HFFc6 (cell line): Measurements from ENCODE around the gene PNO1. TPM values are rescaled to one million over a fixed set of nuclear protein-coding genes. Genes with fewer than 3 reads are reported as not detected.

Source experiments
- DNase-seq: peaks from one replicate; pipeline ENCODE4 v3.0.0-alpha.2; 2018
- H3K27ac Mint-ChIP-seq: 2 replicates; pipeline ENCODE4 v1.8.0; 2020; ENCODE audit warnings: mild to moderate bottlenecking, mixed read lengths
- H3K27me3 Mint-ChIP-seq: 2 replicates; pipeline ENCODE4 v1.8.0; 2021; ENCODE audit warnings: mild to moderate bottlenecking, moderate library complexity, mixed read lengths; ENCODE audit not compliant: insufficient read depth
- H3K36me3 Mint-ChIP-seq: 2 replicates; pipeline ENCODE4 v1.8.0; 2021; ENCODE audit warnings: low read depth, mixed read lengths
- H3K4me1 Mint-ChIP-seq: 2 replicates; pipeline ENCODE4 v1.8.0; 2020; ENCODE audit warnings: low read depth, mixed read lengths
- H3K4me3 Mint-ChIP-seq: 2 replicates; pipeline ENCODE4 v1.8.0; 2020; ENCODE audit warnings: mild to moderate bottlenecking, moderate library complexity, mixed read lengths
- H3K9me3 Mint-ChIP-seq: 2 replicates; pipeline ENCODE4 v1.8.0; 2020; ENCODE audit warnings: mild to moderate bottlenecking, mixed read lengths
- CTCF ChIP-seq: fragments of 200-600 bp; sonication (generic); IDR thresholded peaks from 2 replicates; pipeline ENCODE4 v1.5.0; 2021; ENCODE audit warnings: antibody characterized with exemption, mild to moderate bottlenecking
- total RNA-seq, 6 experiments: library from RNA; stranded (reverse); fragmentation: NEBNext Ultra II Directional; extraction: Animal tissue kit (Norgen Biotek cat#: 25700); gene quantifications; 2 replicates in 1 of 6; 3 replicates in 5 of 6; pipeline ENCODE4 v1.2.3, GENCODE V29; 2021

PNO1 gene
- total RNA-seq, 6 experiments from 2014 or later: 18.3 to 26.0 (median 20.4) TPM

GRCh38 chr2:68188831-68189230 is 31.1 kb downstream of the PNO1 start:
- no peak for DNase-seq
- Mint-ChIP-seq H3K36me3 (peaks cover 19% of the 10 kb centered on the region), H3K27ac (no peak overlapping the region), H3K27me3 (no peaks in the 10 kb centered on the region), H3K4me3 (no peak overlapping the region), H3K4me1 (peaks cover 32% of the 10 kb centered on the region), H3K9me3 (no peaks in the 10 kb centered on the region)
- TF ChIP-seq CTCF: no peak

- Mint-ChIP-seq H3K4me1 (peaks cover 46% of the 10 kb centered on the region), H3K27ac (peak overlapping the region; percentile 65), H3K9me3 (no peaks in the 10 kb centered on the region), H3K27me3 (no peaks in the 10 kb centered on the region), H3K4me3 (peak overlapping the region; percentile 21), H3K36me3 (peaks cover 12% of the 10 kb centered on the region)
- no peak for TF ChIP-seq CTCF
- DNase-seq: no peak
These were observed 32.5 kb downstream of the PNO1 start for GRCh38 chr2:68189991-68190784.

- DNase-seq: peak; percentile 79
- H3K4me3 Mint-ChIP-seq: peak overlapping the region; percentile 21; the same call in 1 of the 2 replicates
- TF ChIP-seq CTCF: no peak
- H3K4me1 Mint-ChIP-seq: peaks cover 55% of the 10 kb centered on the region
- H3K27ac Mint-ChIP-seq: peak overlapping the region; percentile 65
- H3K9me3 Mint-ChIP-seq: no peaks in the 10 kb centered on the region
- no peaks in the 10 kb centered on the region for H3K27me3 Mint-ChIP-seq
- H3K36me3 Mint-ChIP-seq: peaks cover 4% of the 10 kb centered on the region; the same call in 1 of the 2 replicates
These were observed 33.5 kb downstream of the PNO1 start for GRCh38 chr2:68190991-68191731.

- H3K27me3 Mint-ChIP-seq: no peaks in the 10 kb centered on the region
- H3K4me3 Mint-ChIP-seq: peak overlapping the region; percentile 63; the same call in 1 of the 2 replicates
- no peak for DNase-seq
- no peak for TF ChIP-seq CTCF
- no peaks in the 10 kb centered on the region for H3K9me3 Mint-ChIP-seq
- no peaks in the 10 kb centered on the region for H3K36me3 Mint-ChIP-seq
- H3K4me1 Mint-ChIP-seq: peaks cover 59% of the 10 kb centered on the region
- H3K27ac Mint-ChIP-seq: peak overlapping the region; percentile 48
These were observed 35.5 kb downstream of the PNO1 start for GRCh38 chr2:68193144-68193543.

- Mint-ChIP-seq H3K4me1 (peaks cover 59% of the 10 kb centered on the region), H3K27me3 (no peaks in the 10 kb centered on the region), H3K27ac (peak overlapping the region; percentile 48), H3K36me3 (no peaks in the 10 kb centered on the region), H3K9me3 (no peaks in the 10 kb centered on the region), H3K4me3 (peak overlapping the region; percentile 63)
- DNase-seq: peak; percentile 33
- no peak for TF ChIP-seq CTCF
These were observed 36.2 kb downstream of the PNO1 start for GRCh38 chr2:68193787-68194372.
